Activated naive CD4-positive, alpha-beta T cell (primary cell): ENCODE results near the gene NPEPPS.

ENCODE experiments used
- DNase-seq, 4 experiments: peaks; one replicate each; lab custom pipeline; 2025; lab: John Stamatoyannopoulos, UW

NPEPPS gene

GRCh38 chr17:47665655-47666054, 134.7 kb downstream of the NPEPPS start:
- DNase-seq, result no peak

DNA sequence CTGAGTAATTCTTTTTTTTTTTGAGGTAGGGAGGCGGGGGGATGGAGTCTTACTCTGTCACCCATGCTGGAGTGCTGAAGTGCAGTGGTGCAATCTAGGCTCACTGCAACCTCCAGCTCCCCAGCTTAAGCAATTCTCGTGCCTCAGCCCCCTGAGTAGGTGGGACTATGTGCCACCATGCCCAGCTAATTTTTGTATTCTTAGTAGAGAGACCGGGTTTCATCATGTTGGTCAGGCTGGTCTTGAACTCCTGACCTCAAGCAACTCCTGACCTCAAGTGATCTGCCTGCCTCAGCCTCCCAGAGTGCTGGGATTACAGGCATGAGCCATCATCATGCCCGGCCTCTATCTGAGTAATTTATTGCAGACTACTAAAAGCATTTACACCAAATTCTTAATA, 138.2 kb downstream of the NPEPPS start:
- no peak for DNase-seq

DNA sequence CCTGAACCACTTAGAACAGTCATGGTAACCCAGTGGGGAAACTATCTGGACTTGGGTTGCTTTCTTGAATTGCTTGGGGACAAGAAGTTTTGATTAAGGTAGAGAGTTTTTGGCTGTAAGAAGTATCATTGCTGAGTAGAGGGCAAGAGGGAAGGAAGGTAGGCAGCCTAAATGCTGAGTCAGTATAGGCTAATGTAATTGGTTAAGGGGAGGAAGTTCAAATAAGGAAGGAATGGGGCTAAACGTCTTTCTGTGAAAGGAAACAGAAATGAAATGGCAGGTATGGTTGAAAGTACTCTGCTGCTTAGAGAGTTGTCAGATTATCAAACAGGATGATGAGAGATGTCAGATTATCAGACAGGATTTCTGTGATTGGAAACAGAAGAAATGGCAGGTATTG, 139.2 kb downstream of the NPEPPS start:
- DNase-seq, result no peak
